ENCODE data around the gene HAGH. TPM values are rescaled to one million over a fixed set of nuclear protein-coding genes. Genes with fewer than 3 reads are reported as not detected.

Gene HAGH
- total and polyA plus RNA-seq, 9 of the 15 experiments (the other 6 are each of a cell fraction or from before 2014, with no cell fraction given), result 0.46 to 35.1 (median 16.8) TPM

GRCh38 chr16:1782408-1783264 lies 44.0 kb downstream of the HAGH start, which contains the start of the genes NUBP2 and SPSB3 (continued):
- TF ChIP-seq, protein P1, sequence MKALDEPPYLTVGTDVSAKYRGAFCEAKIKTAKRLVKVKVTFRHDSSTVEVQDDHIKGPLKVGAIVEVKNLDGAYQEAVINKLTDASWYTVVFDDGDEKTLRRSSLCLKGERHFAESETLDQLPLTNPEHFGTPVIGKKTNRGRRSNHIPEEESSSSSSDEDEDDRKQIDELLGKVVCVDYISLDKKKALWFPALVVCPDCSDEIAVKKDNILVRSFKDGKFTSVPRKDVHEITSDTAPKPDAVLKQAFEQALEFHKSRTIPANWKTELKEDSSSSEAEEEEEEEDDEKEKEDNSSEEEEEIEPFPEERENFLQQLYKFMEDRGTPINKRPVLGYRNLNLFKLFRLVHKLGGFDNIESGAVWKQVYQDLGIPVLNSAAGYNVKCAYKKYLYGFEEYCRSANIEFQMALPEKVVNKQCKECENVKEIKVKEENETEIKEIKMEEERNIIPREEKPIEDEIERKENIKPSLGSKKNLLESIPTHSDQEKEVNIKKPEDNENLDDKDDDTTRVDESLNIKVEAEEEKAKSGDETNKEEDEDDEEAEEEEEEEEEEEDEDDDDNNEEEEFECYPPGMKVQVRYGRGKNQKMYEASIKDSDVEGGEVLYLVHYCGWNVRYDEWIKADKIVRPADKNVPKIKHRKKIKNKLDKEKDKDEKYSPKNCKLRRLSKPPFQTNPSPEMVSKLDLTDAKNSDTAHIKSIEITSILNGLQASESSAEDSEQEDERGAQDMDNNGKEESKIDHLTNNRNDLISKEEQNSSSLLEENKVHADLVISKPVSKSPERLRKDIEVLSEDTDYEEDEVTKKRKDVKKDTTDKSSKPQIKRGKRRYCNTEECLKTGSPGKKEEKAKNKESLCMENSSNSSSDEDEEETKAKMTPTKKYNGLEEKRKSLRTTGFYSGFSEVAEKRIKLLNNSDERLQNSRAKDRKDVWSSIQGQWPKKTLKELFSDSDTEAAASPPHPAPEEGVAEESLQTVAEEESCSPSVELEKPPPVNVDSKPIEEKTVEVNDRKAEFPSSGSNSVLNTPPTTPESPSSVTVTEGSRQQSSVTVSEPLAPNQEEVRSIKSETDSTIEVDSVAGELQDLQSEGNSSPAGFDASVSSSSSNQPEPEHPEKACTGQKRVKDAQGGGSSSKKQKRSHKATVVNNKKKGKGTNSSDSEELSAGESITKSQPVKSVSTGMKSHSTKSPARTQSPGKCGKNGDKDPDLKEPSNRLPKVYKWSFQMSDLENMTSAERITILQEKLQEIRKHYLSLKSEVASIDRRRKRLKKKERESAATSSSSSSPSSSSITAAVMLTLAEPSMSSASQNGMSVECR (CRISPR knock-in tag; IDR thresholded peaks at IDR 0.05), result 0 out of 2 replicates have a peak, but pooled peaks have one; percentile 62
- no peak for TF ChIP-seq ESRRB (CRISPR knock-in tag; IDR thresholded peaks at IDR 0.05; ENCODE audit: borderline replicate concordance)
- no peak for TF ChIP-seq NR0B1 (IDR thresholded peaks at IDR 0.05; ENCODE audit: partially characterized antibody)
- no peak for TF ChIP-seq HOMEZ (CRISPR knock-in tag; IDR thresholded peaks at IDR 0.05)
- TF ChIP-seq, protein P2, sequence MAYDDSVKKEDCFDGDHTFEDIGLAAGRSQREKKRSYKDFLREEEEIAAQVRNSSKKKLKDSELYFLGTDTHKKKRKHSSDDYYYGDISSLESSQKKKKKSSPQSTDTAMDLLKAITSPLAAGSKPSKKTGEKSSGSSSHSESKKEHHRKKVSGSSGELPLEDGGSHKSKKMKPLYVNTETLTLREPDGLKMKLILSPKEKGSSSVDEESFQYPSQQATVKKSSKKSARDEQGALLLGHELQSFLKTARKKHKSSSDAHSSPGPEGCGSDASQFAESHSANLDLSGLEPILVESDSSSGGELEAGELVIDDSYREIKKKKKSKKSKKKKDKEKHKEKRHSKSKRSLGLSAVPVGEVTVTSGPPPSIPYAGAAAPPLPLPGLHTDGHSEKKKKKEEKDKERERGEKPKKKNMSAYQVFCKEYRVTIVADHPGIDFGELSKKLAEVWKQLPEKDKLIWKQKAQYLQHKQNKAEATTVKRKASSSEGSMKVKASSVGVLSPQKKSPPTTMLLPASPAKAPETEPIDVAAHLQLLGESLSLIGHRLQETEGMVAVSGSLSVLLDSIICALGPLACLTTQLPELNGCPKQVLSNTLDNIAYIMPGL (CRISPR knock-in tag; IDR thresholded peaks at IDR 0.05), result no peak
- TF ChIP-seq SMAD2 (IDR thresholded peaks at IDR 0.05; ENCODE audit: low read depth, low read length), result no peak
- TF ChIP-seq MXI1 (IDR thresholded peaks at IDR 0.05; ENCODE audit: low read depth, low read length), result 0 out of 2 replicates have a peak, but pooled peaks have one; percentile 17
- TF ChIP-seq HDAC6 (IDR thresholded peaks at IDR 0.05; ENCODE audit: low read depth, low read length), result no peak
- TF ChIP-seq ARNT (IDR thresholded peaks at IDR 0.05), result no peak
- no peak for TF ChIP-seq RBM34 (IDR thresholded peaks at IDR 0.05; ENCODE audit: borderline replicate concordance, insufficient read depth, low read length)
- no peak for TF ChIP-seq XRCC4 (IDR thresholded peaks at IDR 0.05; ENCODE audit: extremely low read depth, insufficient read depth, insufficient read length)
- TF ChIP-seq MAFF (IDR thresholded peaks at IDR 0.05; ENCODE audit: low read length), result no peak
- TF ChIP-seq HOXB6 (CRISPR knock-in tag; IDR thresholded peaks at IDR 0.05; ENCODE audit: borderline replicate concordance), result no peak
- no peak for TF ChIP-seq ZNF778 (CRISPR knock-in tag; IDR thresholded peaks at IDR 0.05)

All from K562 (cell line).